Stimulated activated naive CD8-positive, alpha-beta T cell treated with anti-CD3 and anti-CD28 coated beads, Interleukin-15, amount 100 ng/mL, for 72 hours (primary cell): ENCODE data around the gene SETBP1.

ENCODE experiments used
- ATAC-seq: fragments of 150-1000 bp; cut with Tn5 transposase; 2 replicates; pipeline ENCODE4 v1.10.0; 2021; ENCODE audit warnings: mild to moderate bottlenecking, moderate library complexity
- DNase-seq, 2 donors: peaks; one replicate each; pipeline ENCODE4 v3.0.0; 2021 to 2022
- H3K27ac Mint-ChIP-seq, 2 donors: one replicate each; pipeline ENCODE4 v1.8.0; 2022; ENCODE audit warnings: mild to moderate bottlenecking in 2 of 2, mixed read lengths in 2 of 2, moderate library complexity in 2 of 2
- H3K27me3 Mint-ChIP-seq: one replicate; pipeline ENCODE4 v1.8.0; 2022; ENCODE audit warnings: mixed read lengths
- H3K4me1 Mint-ChIP-seq: one replicate; pipeline ENCODE4 v1.8.0; 2022; ENCODE audit warnings: mild to moderate bottlenecking, mixed read lengths
- H3K4me3 Mint-ChIP-seq, 2 donors: one replicate each; pipeline ENCODE4 v1.8.0; 2022; ENCODE audit warnings: mild to moderate bottlenecking in 2 of 2, mixed read lengths in 2 of 2, moderate library complexity in 1 of 2
- H3K9me3 Mint-ChIP-seq, 2 donors: one replicate each; pipeline ENCODE4 v1.8.0; 2022; ENCODE audit warnings: mixed read lengths in 2 of 2

The SETBP1 gene

DNA sequence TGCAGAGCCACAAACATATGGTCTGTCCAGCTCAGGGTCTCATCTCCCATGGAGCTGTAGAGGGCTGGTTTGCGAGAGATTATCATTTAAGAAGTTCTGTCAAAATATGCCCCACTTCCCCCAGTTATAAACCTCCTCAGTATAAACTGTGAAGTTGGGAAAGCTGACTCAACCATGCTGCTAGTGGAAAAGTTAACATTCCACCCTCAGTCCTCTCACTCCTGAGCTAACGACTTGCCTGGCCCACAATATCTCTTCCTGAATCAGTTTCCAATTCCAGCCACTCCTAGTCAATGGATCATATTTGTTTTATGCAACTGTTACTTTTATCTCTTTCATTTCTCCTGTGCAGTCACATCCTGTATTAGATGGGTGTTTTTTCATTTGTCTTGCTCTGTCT is 326.2 kb downstream of the SETBP1 start:
- peaks cover 16% of the 10 kb centered on the region for H3K4me1 Mint-ChIP-seq
- no peak for ATAC-seq

GRCh38 chr18:45007531-45007930 is 326.8 kb downstream of the SETBP1 start:
- DNase-seq (no peak), ATAC-seq (no peak)
- Mint-ChIP-seq H3K27me3 (no peaks in the 10 kb centered on the region), H3K4me1 (peaks cover 16% of the 10 kb centered on the region), H3K27ac (no peak overlapping the region), H3K4me3 (no peak overlapping the region), H3K9me3 (no peaks in the 10 kb centered on the region)

More for the DNA sequence above, 326.2 kb downstream of the SETBP1 start:
- Mint-ChIP-seq H3K9me3 (peaks cover 0 to 3% of the 10 kb centered on the region in 2 donors), H3K4me3 (no peak overlapping the region), H3K27ac (no peak overlapping the region), H3K27me3 (no peaks in the 10 kb centered on the region)
- no peak for DNase-seq

DNA sequence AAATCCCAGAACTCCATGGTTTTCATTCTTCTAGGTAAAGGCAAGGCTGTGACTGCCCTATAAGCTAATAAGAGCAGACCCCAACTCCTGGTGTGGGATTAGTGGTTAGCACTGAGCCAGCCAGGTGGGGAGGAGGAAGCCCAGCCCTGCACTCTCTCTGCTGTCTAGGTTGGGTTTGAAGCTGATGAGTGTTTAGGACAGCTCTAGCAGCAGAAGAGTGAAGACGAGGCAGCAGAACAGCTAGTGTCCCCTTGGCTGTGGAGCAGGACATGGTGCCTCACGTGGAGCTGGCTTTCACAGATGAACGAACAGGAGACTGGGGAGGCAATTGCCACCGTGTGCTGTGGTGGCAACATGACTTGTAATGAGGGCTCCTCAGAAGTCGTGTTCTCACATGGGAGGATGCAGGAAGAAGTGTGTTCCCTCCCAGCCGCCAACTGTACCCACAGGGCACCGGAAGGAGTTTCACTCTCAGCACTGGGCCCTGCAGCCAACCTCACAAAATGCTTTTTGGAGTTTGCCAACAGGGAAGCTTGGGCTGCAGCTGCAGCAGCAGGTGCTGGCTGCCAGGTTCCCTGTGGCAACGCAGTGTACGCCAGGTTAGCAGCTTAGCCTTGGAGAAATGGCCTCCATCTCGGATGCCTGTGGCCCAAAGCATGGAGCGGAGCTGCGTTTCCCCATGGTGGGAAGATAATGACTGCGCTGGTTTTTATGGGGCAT is 328.2 kb downstream of the SETBP1 start:
- no peaks in the 10 kb centered on the region for H3K9me3 Mint-ChIP-seq
- DNase-seq (no peak), ATAC-seq (peak; percentile 44)
- no peak overlapping the region for H3K4me3 Mint-ChIP-seq
- peak overlapping the region in 1 of 2 donors; percentile 57 for H3K27ac Mint-ChIP-seq
- H3K27me3 Mint-ChIP-seq: no peaks in the 10 kb centered on the region
- H3K4me1 Mint-ChIP-seq: peaks cover 16% of the 10 kb centered on the region

- ATAC-seq (peak; percentile 27), DNase-seq (no peak)
- Mint-ChIP-seq H3K4me1 (peaks cover 16% of the 10 kb centered on the region), H3K4me3 (no peak overlapping the region), H3K27ac (no peak overlapping the region), H3K9me3 (no peaks in the 10 kb centered on the region), H3K27me3 (no peaks in the 10 kb centered on the region)
Observed at GRCh38 chr18:45009756-45010155, 329.1 kb downstream of the SETBP1 start.

DNA sequence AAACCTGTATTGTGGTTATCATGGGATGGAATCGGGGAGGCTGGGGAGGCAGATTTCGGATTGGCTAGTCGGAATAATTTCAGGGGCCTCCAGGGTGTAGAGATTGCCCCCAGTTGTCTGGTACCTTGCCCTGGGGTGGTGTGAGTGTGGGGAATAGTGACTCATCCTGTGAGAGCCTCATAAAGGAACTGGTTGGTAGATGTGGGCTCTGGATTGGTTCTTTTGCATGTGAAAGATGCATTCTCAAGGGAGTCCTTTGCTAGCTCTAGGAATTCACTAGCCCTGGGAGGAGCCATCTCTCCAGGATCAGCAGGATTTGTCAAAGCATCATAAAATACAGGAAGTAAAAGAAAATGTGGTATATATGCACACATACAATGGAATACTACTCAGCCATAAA is 331.6 kb downstream of the SETBP1 start:
- no peaks in the 10 kb centered on the region for H3K27me3 Mint-ChIP-seq
- no peak for ATAC-seq
- DNase-seq: no peak
- H3K4me3 Mint-ChIP-seq: no peak overlapping the region
- no peaks in the 10 kb centered on the region for H3K9me3 Mint-ChIP-seq
- H3K27ac Mint-ChIP-seq: no peak overlapping the region
- peaks cover 16% of the 10 kb centered on the region for H3K4me1 Mint-ChIP-seq

GRCh38 chr18:45014047-45014501 is 333.4 kb downstream of the SETBP1 start:
- Mint-ChIP-seq H3K27ac (peak overlapping the region in 1 of 2 donors; percentile 80), H3K4me1 (peaks cover 10% of the 10 kb centered on the region)
- ATAC-seq: no peak

GRCh38 chr18:45015788-45016128 is 335.1 kb downstream of the SETBP1 start:
- ATAC-seq (no peak), DNase-seq (no peak)
- H3K4me3 Mint-ChIP-seq: no peak overlapping the region
- H3K27me3 Mint-ChIP-seq: no peaks in the 10 kb centered on the region
- no peak overlapping the region for H3K27ac Mint-ChIP-seq
- no peaks in the 10 kb centered on the region for H3K4me1 Mint-ChIP-seq
- no peaks in the 10 kb centered on the region for H3K9me3 Mint-ChIP-seq

More at GRCh38 chr18:45014047-45014501, 333.4 kb downstream of the SETBP1 start:
- DNase-seq: no peak
- Mint-ChIP-seq H3K4me3 (no peak overlapping the region), H3K9me3 (no peaks in the 10 kb centered on the region), H3K27me3 (no peaks in the 10 kb centered on the region)

- H3K9me3 Mint-ChIP-seq: no peaks in the 10 kb centered on the region
- no peaks in the 10 kb centered on the region for H3K4me1 Mint-ChIP-seq
- no peaks in the 10 kb centered on the region for H3K27me3 Mint-ChIP-seq
- no peak overlapping the region for H3K4me3 Mint-ChIP-seq
- ATAC-seq (no peak), DNase-seq (no peak)
- H3K27ac Mint-ChIP-seq: no peak overlapping the region
Observed at GRCh38 chr18:45019469-45019868, 338.8 kb downstream of the SETBP1 start.

GRCh38 chr18:45023519-45023918 is 342.8 kb downstream of the SETBP1 start:
- ATAC-seq (no peak), DNase-seq (no peak)
- no peaks in the 10 kb centered on the region for H3K27me3 Mint-ChIP-seq
- no peaks in the 10 kb centered on the region for H3K9me3 Mint-ChIP-seq
- no peak overlapping the region for H3K27ac Mint-ChIP-seq
- H3K4me1 Mint-ChIP-seq: no peaks in the 10 kb centered on the region
- H3K4me3 Mint-ChIP-seq: no peak overlapping the region

DNA sequence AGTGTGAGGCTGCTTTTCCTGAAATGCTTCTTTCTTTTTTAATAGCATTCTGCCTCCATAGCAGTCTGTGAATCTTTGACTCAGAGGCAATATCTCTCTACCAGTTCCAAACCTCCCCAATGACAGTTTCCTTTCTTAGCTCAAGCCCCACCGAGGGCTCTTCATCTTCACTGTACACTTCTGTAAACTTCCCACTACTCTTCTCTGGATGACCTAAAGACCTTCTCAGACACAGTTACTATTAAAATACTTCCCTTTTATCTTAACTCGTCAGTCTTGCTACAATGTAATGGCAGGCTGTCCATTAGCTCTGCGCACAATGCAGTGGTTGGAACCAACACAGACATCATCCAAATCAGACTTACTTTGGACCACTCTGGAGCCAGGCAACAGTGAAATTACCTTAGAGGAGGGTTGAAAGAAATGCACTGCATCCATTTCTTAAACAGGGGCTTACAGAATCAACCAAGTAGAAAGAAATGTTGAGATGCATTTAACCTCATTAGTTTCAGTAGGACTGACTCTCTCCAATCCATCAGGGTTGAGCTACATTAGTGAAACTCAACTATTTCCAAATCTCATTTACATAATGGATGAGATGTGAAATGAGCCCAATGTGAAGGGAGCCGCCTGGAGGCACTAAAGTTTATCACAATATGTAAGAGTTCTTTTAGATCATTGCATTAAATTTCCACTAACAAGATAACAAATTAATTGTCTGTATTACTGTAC is 343.8 kb downstream of the SETBP1 start:
- Mint-ChIP-seq H3K27me3 (no peaks in the 10 kb centered on the region), H3K4me1 (no peaks in the 10 kb centered on the region), H3K4me3 (no peak overlapping the region), H3K9me3 (no peaks in the 10 kb centered on the region), H3K27ac (no peak overlapping the region)
- DNase-seq (no peak), ATAC-seq (no peak)

DNA sequence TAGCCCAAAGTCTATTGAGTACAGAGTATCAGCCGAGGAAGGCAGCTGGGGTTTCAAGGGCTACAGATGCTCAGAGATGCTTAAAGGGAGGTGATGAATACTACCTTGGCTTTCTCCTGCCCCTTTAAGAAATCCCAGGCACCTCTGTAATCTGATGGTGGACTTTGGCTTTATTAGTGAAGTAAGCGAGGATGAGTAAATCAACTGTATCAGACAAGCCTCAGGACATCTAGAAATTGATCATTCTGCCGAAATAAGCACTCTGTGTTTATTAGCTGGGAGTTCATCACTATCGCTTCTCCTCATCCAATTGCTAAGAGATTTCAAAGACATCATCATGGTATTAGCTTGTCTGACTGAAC is 344.4 kb downstream of the SETBP1 start:
- Mint-ChIP-seq H3K27me3 (no peaks in the 10 kb centered on the region), H3K9me3 (no peaks in the 10 kb centered on the region), H3K27ac (no peak overlapping the region), H3K4me1 (no peaks in the 10 kb centered on the region), H3K4me3 (no peak overlapping the region)
- ATAC-seq (no peak), DNase-seq (no peak)

DNA sequence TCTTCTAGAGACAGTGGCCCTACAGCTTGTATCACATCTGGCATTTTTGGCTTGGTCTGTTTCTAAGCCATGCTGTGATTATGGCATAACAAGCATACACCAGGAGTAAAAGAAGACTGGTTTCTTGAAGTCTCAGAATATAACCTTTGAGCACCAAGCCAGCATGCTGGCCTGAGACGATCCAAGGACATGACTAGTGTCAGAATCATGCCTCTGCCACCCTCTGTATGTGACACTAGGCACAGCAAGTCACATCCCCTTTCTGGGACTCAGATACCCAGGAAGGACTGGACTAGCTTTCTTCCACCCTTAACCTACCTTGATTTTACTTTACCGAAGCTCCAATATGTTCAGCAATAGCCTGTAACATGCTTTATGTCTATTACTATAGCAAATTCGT is 345.5 kb downstream of the SETBP1 start:
- Mint-ChIP-seq H3K4me3 (no peak overlapping the region), H3K27ac (no peak overlapping the region), H3K27me3 (no peaks in the 10 kb centered on the region), H3K4me1 (no peaks in the 10 kb centered on the region), H3K9me3 (peaks cover 0 to 4% of the 10 kb centered on the region in 2 donors)
- ATAC-seq (no peak), DNase-seq (no peak)

GRCh38 chr18:45034179-45034578 is 353.5 kb downstream of the SETBP1 start:
- Mint-ChIP-seq H3K4me3 (no peak overlapping the region), H3K9me3 (peaks cover 0 to 4% of the 10 kb centered on the region in 2 donors), H3K27ac (no peak overlapping the region), H3K4me1 (no peaks in the 10 kb centered on the region), H3K27me3 (no peaks in the 10 kb centered on the region)
- DNase-seq: no peak
- no peak for ATAC-seq

GRCh38 chr18:45037618-45038017 is 356.9 kb downstream of the SETBP1 start:
- Mint-ChIP-seq H3K9me3 (no peaks in the 10 kb centered on the region), H3K4me1 (no peaks in the 10 kb centered on the region), H3K27me3 (no peaks in the 10 kb centered on the region), H3K27ac (no peak overlapping the region), H3K4me3 (no peak overlapping the region)
- ATAC-seq (no peak), DNase-seq (no peak)

GRCh38 chr18:45039376-45039775 is 358.7 kb downstream of the SETBP1 start:
- no peak overlapping the region for H3K27ac Mint-ChIP-seq
- no peaks in the 10 kb centered on the region for H3K4me1 Mint-ChIP-seq
- no peaks in the 10 kb centered on the region for H3K9me3 Mint-ChIP-seq
- H3K4me3 Mint-ChIP-seq: no peak overlapping the region
- no peak for ATAC-seq
- no peaks in the 10 kb centered on the region for H3K27me3 Mint-ChIP-seq
- no peak for DNase-seq

DNA sequence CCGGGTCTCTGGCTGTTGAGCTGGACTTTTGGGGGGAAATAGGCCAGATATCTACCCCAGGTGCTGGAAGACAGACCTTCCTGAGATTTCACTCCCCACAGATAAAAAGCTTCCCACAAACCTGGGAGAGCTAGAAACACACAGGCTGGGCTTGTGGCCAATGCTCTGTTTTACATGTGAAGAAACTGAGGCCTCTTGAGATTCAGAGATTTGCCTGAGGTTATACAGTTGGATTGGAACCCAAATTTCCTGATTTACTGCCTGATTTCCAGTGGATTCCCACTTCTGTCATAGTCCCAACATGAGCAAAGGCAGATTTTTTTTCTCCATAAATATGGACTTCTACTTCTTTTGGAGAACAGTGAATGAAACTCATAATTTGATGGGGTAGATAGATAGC is 360.2 kb downstream of the SETBP1 start:
- no peak for DNase-seq
- Mint-ChIP-seq H3K27me3 (no peaks in the 10 kb centered on the region), H3K9me3 (no peaks in the 10 kb centered on the region), H3K27ac (no peak overlapping the region), H3K4me1 (no peaks in the 10 kb centered on the region), H3K4me3 (no peak overlapping the region)
- no peak for ATAC-seq
